NK-92 (cell line): ENCODE results near the gene C1QTNF9B.
"Not testable (repeated sequence)": the region's sequence is repeated elsewhere in the genome, so short reads cannot be mapped to it uniquely, and the experiment has no call there.

Source experiments
- DNase-seq: peaks from one replicate; lab custom pipeline; 2025; ENCODE audit not compliant: unreplicated experiment; lab: John Stamatoyannopoulos, UW

Gene C1QTNF9B

DNA sequence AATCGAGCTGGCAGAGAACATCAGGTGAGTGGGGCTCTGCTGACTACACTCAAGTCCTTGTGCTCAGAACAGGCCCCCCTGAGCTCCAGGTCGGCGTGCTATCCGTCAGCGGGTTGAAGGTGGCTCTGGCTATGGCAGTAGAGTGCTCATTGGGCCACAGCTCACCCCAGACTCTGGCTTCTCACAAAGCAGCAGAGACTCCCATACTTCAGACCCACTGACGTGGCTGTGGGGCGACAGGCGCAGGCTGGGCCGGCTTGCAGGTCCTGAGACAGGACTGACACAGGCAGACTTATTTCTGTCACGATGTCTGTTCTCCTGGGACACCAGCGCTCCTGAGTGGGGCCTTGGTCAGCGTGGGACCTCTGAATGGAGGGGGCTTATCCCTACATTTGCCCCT, 2.6 kb downstream of the C1QTNF9B start:
- DNase-seq, result not testable (repeated sequence)

DNA sequence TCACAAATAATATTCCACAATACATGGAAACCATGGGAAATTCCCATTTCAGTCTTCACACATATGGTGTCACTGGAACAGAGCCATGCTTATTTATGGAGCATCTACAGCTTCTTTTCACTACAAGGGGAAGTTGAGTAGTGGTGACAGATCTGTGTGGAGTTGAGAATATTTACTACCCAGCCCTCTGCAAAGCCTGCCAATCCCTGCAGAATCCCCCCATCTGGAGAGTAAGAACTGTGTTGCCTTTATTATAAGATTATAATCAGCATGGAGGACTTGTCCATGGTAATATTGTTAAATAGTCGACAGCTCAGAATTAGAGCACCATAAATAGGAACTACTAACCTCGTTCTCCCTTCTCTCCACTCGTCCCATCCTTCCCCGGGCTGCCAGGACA, 3.5 kb downstream of the C1QTNF9B start:
- not testable (repeated sequence) for DNase-seq

DNA sequence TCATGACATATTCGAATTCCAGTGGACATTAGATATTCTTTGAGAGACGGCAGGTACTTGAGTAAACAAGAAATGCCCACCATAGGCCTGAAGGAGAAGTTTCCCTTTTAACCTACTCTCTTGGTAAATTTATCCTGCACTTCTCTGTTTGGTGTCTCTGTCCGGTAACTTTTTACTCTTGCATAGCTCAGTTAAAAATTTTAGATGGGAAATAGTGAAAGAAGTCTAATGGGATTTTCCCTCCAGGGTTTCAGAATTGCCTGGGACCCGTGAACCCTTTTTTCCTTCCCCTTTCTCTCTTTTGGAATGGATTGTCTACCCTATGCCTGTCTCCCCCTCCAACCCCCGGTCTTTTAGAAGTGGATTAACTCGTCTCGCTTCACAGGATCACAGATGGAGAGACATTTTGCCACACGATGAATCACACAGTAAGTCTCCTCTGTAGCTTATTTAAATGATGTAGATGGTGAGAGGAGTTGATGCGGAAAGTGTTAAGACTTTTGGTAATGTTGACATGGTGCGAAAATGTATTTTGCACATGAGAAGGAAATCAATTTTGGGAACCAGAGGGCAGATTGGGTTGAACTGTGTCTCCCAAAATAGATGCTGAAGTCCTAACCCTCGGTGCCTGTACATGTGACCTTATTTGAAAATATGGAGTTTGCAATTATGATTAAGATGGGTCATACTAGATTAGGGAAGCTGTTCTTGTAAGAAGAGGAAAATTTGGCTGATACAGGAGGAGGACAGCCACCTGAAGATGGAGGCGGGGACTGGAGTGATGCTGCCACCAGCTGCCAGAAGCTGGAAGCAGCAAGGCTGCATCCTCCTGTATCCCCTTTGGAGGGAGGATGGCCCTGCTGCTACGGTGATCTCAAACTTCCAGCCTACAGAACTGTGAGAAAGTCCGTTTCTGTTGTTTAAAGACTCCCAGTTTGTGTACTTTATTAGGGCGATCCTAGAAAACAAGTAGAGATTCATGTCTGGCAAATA, 7.4 kb downstream of the C1QTNF9B start:
- no peak for DNase-seq

DNA sequence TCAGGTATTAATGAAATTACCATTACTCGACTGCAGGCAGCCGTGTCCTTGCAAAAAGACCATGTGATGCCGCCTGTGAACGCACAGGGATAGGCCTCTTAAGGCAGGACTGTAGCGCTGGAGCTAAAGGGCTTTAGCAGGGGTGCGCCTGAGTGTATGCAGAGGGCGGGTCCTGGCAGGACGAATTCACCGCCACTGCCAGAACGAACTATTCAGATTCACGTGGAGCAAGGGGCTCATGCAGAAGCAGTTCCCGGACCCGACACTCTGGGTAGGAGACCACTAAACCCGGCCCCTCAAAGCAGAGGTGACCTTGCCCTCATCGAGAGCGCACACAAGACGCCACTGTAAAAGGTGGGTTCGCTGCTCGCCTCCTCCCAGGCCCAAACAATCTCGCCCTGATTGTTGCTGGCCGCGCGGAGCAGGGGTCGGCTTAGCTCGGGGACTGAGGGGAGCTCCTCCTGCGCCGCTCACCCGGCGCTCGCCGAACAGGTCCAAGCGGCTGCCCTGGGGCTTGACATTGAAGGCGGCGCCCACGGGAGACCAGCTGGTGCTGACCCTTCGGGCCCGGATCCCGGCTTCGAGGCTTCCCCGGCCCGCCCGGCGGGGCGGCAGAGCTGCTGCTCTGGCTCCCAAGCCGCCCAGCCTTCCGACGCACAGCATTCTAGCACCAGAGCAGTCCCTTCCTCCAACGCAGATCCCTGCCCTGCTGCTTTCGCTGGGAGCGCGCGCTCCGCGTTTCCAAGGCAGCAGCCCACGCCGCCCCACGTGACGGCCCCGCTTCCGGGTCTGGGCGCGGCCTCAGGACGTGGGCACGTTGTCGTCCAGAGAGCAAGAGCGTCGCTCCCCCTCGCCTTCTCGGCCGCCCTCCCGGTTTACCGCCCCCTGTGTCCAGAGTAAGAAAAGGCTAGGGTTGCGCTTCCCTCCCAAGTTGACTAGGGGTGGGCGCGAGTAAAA, 8.4 kb downstream of the C1QTNF9B start, which contains the start of gene MIPEP:
TSS of gene MIPEP (minus strand) at position 743 of the 957 bp plus-strand sequence. CDS start at position 663, 80 bp downstream.
- no peak for DNase-seq

DNA sequence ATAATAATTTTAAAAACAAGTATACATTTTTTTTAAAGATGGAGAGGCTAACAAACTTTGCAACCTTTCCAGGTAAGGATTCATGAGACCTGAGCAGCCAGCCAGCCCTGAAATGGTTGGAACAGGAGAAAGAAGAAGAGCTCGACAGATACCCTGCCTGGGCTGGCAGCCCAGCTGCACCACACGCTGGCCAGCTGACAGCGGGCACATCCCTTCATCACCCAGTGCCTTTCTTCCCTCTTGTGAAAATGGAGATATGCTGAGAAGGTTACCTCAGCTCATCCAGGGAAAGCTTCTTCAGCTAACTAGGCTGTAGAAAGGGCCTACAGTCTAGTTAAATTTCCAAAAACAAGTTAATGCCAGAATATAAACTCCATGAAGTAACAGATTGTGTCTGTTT, 12.9 kb downstream of the C1QTNF9B start:
- DNase-seq, result not testable (repeated sequence)

DNA sequence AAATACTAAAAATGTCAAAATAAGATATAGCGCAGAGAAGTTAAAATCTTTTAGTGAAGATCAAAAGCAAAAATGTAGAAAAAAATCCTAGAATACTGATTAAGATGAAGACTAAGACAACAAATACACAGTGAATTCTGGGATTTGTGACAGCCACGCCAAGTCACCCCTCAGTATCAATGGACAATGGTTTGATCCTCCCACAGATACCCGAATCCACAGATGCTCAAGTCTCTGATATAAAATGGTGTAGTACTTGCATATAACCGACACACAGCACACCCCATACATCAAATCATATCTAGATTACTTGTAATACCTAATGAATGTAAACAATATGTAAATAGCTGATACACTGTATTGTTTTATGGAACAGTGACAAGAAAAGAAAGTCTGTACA, 14.0 kb downstream of the C1QTNF9B start:
- no peak for DNase-seq

DNA sequence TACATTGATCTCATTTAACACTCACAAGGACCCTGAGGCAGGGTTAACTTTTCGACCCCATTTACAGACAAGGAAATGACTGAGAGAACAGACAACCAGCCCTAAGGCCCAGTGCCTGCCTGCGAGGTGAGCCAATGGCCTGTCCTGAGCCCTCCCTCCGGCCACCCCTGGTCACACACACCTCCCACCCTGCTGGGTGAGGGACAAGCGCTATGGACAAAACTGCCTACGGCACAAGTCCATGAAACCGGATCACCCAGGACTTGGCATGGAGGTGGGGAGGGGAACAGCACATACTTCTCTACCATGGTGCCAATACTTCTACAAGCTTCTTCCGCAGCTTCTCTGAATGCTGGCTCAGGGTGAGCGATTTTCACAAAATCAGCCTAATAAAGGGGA, 15.9 kb downstream of the C1QTNF9B start:
- not testable (repeated sequence) for DNase-seq

DNA sequence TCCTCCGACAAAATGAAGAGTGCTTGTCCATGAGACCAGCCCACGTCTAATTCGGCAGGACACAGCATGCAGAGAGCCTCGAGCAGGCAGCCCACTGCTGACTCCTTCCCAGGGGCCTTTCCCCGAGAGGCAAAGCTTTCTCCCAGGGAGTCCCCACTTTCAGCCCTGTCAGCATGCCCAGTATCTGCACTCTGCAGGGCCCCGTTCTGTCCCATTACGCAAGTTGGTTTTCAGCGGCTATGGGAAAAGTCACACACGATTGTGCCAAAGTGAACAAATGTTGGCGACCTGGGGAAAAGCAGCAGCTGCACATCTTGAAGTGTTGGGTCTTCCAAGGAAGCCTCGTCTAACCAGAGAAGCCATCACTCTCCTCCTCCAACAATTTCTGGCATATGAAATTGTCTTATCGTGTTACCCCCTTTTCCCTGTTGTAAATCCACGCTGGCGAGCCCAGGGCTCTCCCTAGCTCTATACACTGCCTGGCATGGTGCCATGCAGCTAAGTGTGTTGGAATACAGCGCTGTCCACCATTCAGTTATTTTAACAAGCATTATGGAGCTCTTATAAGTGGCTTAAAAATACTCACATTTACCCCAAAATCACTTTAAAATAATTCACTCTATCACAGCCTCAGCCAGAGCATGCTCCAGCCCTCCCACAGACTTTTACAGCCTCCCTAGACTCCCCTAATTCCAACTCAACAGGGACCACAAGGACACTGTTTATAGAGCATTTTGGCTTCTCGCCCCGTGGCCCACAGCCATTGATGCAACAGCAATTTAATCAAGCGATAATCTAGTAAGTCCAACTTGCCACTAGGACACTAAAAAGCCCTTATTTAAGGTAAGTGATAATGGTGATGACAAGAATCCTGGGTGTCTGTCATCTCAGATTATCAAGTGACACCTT, 16.6 kb downstream of the C1QTNF9B start:
- not testable (repeated sequence) for DNase-seq

DNA sequence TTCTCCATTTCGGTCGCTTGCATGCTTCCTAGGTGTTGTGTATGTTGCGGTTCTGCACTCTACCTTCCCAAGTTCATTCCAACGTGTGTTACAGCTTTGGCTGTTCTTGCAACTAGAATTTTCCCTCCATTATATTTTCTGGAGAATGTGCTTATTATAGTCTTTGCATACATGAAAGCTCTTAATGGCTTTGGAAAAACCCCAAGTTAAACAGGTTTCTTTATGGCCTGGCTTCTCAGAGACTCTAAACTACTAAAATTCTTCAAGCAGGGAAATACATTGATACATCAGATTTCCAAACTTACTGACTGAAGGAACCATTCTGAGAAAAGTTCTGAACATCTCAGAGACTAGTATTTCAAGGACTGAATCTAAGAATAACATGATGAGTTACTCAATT, 20.0 kb downstream of the C1QTNF9B start:
- no peak for DNase-seq

DNA sequence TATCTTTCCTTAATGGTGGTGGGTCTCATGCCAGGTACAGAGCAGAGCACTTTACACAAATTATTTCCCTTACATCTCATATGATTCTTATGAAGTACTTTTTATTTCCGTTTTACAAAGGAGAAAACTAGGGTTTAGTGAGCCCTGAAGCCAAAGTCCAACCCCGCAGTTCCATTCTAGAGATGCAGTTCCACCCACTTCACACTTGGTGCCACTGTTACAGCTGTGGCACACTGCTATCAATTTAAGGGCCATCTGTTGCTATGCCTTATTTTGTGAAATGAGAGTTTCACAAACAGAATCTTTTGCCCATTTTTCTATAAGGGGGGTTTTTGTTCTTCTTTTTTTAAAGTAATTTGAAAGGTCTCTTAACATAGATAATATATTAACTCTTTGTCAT, 21.0 kb downstream of the C1QTNF9B start:
- DNase-seq, result no peak

DNA sequence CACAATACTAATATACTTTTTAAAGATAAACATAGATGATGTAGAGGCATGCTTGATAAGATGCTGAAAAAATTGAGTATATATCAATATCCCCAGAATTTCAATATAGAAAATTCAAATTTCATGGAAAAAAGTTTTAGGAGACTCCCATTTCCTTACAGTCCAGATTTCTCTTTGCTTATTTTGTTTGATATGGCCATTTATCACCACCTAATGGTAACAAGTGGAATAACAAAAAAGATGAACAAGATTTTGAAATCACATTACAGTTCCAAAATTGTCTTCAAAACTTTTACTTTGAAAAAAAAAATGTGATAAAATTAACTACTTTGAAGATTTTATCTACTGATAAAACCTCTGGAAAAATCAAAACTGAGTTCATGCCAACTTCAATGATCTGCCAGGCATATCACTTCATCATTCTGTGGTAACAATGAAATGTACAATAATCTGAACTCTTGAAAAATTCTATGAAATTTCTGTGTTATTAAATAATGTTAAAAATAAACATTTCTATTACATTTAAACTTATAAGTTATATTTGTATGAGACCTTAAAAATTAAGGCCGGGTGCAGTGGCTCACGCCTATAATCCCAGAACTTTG, 25.6 kb downstream of the C1QTNF9B start:
- no peak for DNase-seq

DNA sequence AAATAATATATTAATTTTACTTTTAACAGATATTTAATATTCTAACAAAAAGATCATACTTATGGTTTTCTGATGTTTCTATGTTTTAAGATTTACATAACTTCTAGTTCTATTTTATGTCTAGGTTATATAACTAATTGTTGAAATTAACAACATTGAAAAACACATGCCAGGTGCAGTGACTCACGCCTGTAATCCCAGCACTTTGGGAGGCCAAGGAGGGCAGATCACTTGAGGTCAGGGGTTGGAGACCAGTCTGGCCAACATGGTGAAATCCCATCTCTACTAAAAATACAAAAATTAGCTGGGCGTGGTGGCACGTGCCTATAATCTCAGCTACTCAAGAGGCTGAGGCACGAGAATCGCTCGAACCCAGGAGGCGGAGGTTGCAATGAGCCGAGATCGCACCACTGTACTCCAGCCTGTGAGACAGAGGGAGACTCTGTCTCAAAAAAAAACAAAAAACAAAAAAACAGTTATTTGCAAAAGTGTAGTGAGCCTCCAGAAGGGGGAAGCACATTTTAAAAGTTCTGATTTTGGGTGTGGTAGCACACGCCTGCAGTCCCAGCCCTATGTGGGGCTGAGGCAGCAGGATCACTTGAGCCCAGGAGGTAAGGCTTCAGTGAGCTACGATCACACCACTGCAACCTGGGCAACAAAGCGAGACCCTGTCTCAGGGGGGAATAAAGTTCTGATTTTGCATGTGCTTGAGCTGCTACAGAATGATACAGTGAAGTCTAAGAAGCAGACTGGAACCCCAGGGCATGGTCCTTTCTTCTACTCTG, 26.8 kb downstream of the C1QTNF9B start:
- DNase-seq, result no peak

DNA sequence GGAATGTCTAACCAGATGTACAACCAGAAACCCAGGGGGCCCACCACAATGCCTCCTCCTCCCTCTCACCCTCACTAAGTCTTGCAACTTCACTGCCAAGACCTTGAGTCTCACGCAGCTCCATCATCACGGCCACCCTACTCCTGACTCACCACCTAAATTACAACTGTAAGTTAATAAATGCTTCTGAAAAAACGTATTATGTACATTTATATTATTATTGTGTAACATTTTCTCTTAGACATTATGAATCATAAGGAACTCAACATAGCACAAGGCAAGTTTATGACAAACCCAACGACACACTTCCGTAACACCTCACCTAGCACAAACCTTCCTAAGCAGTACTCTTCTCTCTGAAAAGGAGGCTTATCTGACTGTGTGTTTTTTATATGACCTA, 28.8 kb downstream of the C1QTNF9B start:
- DNase-seq, result no peak

DNA sequence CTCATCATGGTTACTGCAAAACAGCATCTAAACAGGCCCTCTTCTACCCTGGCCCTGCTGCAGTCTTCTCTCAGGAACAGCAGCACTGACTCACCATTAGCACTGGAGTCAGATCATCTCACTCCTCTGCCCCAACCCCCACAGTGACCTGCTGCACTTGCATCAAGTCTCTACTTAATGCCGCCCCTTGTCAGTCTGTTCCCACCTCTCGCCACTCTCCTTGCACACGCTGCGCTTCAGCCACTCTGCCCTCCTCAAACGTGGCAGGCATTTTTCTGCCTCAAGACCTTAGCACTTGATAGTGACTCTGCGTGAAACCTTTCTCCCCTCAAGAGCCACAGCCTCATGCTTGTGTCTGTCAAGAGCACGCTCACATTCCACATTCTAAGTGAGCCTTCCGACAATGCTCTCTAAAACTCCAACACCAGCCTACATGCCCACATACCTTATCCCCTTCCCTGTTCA, 30.2 kb downstream of the C1QTNF9B start:
- no peak for DNase-seq

DNA sequence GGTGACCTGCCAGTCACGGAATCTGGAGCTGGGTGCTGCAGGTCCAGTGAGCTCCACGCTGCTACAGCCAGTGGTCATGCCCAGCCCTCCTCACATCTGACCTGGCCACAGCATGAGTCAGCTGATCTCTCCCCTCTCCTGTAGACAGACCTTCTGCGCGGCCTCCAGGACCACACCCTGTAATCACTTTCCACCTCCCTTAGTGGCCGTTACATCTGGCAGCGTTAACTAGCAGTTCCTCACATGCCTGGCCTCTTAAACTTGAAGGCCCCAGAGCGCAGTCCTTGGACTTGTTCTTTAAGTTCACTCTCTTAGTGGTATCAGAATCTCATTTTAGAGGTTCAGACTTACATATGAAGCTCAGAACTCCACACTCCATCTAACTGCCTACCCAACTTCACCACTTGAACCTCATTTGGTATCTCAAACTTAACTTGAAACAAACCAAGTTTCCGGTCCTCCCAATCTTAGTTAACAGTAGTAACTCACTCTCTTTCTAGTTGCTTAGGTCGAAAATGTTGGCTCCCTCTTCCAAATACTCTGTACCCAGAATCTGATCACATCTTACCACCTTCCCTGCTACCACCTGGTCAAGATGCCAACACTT, 30.8 kb downstream of the C1QTNF9B start:
- DNase-seq, result no peak

DNA sequence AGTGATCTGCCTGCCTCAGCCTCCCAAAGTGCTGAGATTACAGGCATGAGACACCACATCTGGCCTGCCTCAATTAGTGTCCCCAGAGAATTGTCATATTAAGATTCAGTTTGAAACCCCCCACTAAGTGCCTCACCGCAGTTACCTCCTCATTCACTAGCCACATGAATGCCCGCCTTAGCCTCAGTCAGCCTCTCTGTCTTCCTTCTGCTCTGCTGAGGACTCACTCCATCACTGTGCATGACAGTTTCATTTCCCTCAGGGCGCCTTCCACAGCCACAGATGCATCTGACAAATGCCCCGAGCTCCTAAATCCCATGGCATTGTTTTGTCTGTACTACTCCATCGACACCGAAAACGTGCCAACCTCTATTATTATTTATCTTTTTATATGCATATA, 31.4 kb downstream of the C1QTNF9B start:
- DNase-seq, result no peak

DNA sequence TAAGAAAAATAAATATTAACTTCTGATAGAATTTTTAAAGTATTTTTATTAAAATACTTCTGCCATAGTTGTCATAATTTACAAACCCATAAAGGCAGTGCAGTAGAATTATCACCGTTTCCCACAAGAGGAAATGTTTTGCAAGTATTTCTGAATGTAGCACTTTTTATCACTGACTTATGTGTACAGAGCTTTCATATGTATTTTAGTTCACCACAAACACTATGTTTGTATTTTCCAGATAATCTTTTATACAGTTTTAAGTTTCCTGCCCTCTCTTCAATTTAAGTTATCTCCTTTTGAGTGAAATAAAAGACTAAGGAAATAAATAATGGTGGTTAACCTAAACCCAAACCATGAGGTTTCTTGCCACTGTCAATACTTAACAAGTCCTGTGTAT, 32.3 kb downstream of the C1QTNF9B start:
- no peak for DNase-seq

DNA sequence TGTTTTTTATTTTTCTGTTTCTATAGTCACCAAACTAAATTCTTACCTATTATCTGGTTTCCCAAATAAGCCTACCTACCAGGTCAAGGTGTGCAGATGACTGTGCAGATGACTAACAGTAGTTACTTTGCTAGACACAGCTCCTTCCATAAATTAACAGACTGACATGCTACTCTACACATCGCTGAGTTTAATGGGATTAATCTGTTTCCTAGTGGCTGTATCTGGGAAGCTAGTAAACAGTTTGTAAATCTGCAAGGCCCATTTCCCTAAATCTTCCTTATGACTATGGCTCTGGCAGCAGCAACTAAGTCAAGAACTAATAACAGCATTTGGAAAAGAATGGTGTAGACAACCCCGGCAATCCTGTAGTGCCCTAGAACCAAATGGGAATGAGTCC, 36.0 kb downstream of the C1QTNF9B start:
- DNase-seq, result no peak

DNA sequence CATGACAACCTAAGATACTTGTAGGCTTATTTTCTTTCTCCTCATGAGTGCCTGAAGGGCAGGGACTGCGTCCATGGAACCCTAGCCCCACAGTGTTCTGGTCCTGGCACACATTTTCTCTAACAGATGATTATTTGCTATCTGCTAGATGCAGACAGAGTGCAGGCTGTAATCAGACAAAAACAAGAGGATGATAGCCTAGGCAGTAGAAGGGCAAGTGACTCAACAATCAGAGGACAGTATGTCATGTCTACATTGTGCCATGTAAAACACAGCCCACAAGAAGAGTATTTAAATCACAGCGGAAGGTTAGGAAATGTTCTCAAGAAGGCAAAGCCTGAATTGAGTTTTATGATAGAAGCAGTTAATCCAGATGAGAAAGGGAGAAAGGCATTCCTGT, 37.4 kb downstream of the C1QTNF9B start:
- DNase-seq, result no peak
